HG03066 (cell line): ENCODE results near the gene NEK10.

Source experiments
- ATAC-seq: cut with Tn5 transposase; IDR thresholded peaks from one replicate; pipeline ENCODE4 v1.9.1; 2021; ENCODE audit warnings: low read depth; ENCODE audit not compliant: unreplicated experiment

Gene NEK10

DNA sequence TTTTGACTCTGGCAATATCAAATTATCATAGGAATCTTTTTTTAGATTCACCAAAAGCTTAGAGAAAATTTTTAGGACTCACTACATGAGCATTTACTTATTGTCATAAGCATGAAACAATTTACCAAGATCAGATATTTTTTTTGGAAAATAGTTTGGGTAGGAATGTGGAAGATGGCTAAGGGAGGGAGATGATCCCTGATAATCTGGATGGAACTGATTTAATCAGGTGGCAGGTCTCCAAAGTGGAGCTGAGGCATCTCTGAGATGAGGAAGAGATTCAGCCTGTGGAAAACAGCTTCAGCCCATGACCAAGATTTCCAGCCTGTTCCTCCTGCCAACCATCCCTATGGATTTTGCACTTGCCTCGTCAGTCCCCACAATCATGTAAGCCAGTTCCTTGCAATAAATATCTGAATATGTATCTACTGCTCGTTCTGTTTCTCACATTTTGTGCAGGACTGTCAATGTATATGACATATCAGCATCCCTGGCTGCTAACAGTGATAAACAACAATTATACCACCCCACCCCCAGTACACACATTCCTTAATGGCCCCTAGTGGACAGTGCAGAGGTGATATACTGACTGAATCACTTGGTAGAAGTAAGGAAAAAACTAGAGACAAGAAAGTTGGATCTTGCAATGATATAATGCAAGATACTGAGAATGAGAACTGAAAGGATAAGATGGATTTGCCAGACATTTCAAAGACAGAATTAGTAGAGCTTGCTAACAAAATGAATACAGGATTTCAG, 183.8 kb downstream of the NEK10 start:
- no peak for ATAC-seq

DNA sequence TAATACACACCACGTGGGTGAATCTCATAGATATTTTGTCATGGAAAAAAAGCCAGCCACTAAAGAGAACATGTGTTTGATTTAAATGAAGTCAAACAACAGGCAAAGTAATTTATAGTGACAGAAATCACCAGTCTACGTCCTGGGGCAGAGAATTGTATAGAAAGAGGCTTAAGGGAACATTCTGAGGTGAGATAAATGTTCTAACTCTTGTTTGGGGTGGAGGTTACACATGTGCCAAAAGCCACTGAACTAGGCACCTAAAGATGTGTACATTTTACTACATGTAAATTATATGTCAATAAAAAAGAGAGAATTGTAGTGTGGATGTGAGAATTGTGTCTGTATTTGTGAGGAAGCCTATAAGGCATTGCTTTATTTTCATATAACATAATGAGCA, 184.9 kb downstream of the NEK10 start:
- no peak for ATAC-seq

DNA sequence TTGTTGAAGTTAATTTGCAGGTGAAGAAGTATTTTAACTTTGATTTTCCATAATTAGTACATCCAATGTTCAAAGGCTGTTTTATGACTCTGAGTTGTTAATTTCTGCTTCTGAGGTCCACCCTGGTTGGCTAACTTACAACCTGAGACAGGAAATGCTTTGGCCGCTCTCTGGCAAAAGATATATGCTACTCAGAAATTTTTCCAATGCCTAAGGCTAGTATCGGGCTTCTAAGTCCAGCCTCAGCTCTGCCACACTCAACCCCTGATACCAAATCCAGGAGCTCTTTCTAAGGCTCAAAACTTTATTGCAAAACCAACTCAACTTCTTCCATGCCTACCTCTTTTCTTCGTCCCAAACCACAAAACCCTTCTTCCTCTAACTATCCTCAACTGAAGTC, 192.9 kb downstream of the NEK10 start:
- no peak for ATAC-seq

DNA sequence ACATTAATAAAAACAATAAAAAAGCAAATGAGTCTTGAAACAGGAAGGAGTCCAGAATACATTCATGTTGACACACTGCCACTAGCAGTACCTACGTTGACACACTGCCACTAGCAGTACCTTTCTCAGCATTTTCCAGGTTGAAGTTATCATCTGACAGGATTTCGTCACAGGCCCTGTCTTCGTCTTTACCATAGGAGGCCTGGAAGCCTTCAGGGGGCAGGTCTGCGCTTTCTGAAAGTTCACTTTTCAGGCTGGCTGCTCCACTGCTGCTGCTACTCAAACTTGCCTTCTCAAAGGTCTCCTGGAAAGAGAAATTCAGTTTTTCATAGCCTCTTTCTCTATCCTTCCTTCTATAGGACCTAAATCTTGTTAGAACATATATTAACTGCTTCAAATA, 194.7 kb downstream of the NEK10 start:
- no peak for ATAC-seq

DNA sequence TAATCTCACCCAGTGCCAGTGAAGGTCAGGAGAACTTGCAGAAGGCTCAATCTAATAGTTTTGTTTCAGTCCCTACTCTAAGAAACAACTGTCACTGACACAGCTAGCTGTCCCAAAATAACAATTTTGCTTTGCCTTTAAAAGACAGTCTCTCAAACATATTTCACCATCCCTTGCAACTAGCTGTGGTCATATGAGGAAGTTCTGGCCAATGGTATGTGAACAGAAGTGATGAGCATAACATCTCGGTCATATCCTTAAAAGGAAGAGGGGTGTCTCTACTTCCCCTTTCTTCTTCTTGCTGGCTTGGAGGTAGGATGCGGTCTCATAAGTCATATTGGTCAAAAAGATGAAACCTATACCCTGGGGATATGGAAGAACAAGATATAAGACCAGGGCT, 198.1 kb downstream of the NEK10 start:
- peak; percentile 64 for ATAC-seq

DNA sequence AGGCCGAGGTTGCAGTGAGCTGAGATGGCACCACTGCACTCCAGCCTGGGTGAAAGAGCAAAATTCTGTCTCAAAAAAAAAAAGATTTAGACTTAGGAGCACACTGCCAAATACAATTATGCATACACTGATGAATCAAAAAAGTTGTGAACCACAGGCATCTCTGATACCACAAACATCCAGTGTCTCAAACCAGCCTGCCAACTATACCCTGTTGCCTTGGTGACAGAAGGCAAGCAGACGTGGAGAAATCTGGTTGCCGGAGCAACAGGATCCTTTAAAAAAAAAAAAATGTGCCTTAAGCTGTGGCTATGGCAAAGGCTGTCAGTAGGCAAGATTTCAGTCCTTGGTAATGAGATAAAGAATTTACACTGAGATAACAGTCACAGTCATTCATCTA, 202.3 kb downstream of the NEK10 start:
- no peak for ATAC-seq

GRCh38 chr3:27165321-27165721, 203.9 kb downstream of the NEK10 start:
- no peak for ATAC-seq

DNA sequence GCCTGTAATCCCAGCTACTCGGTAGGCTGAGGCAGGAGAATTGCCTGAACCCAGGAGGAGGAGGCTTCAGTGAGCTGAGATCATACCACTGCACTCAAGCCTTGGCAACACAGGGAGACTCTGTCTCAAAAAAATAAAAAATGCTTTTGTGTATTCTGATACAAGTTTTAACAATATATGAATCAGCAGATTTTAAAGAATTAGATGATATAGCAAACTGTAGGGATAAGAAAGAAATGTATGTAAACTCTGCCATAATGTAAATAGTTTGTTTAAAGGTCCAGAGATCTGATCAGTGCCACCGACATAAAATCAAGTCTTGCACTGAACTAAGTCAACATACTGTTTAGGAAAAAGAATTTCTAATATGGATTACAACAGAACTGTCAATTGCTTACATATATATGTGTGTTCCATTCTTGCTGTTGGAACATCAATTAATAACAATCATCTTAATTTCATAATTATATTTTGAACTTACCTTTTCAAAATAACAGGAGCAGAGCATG, 208.3 kb downstream of the NEK10 start:
- no peak for ATAC-seq

DNA sequence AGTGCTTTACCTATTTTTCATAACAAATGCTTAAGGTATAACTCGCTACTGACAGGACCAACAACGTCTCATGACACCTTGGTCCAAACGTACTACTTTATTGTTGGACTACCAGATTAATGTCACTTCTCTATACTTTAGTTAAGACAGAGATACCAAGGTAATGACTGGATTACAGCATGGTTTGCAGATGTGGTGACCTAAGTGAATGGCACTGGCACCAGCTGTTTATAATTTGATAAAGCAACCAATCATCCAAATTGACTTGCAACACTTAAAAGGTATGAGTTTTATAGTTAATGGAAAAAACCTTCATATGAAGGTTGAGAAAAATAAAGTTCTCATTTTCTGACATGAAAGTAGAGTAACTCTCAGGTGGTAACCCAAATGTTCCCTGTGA, 209.0 kb downstream of the NEK10 start:
- ATAC-seq: no peak

GRCh38 chr3:27147215-27147614, 222.0 kb downstream of the NEK10 start:
- no peak for ATAC-seq

- no peak for ATAC-seq
Measured at GRCh38 chr3:27146786-27147185, 222.4 kb downstream of the NEK10 start.

GRCh38 chr3:27145719-27146118, 223.5 kb downstream of the NEK10 start:
- no peak for ATAC-seq

- no peak for ATAC-seq
Measured at GRCh38 chr3:27141668-27142067, 227.5 kb downstream of the NEK10 start.

GRCh38 chr3:27138562-27138961, 230.6 kb downstream of the NEK10 start:
- ATAC-seq: no peak

DNA sequence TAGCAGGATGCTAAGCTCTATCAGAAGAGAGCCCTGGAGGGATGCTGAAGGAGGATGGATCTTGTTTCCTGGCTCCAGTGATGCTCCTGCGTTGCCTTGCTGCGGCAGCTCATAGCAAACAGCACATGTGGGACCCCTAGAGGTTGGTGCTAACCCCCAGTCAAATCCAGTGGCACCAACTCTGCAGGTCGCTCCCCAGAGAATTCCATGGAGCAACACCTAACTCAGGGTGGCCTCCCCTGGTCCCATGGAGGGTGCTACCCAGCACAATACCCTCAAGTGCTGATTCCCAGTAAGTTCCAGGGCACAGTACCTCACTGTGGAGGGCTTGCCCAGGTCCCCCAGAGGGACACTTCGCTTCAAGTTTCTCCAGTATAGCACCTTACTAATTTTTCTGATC, 231.2 kb downstream of the NEK10 start:
- no peak for ATAC-seq

GRCh38 chr3:27134171-27134796, 234.9 kb downstream of the NEK10 start:
- peak; percentile 97 for ATAC-seq

DNA sequence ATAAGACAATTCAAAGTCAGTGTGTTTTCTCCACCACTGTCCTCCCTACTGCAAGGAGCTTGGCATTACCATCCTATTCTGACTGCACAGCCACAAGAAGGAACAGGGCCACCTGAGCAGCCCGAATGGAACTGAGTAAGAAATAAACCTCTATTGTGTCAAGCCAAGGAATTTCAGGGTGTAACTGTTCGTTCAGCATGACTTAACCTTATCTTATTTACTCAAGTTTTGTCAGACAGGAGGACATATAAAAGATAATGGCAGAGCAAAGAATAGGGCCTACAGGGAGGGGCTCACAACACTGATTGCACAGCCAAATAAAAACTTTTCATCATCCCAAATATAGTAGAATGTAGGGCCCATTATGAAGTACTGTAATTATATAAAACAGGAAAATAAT, 236.1 kb downstream of the NEK10 start:
- ATAC-seq: no peak

- no peak for ATAC-seq
Measured at GRCh38 chr3:27130796-27131195, 238.4 kb downstream of the NEK10 start.

- no peak for ATAC-seq
Measured at GRCh38 chr3:27127879-27128278, 241.3 kb downstream of the NEK10 start.

GRCh38 chr3:27127195-27127594, 242.0 kb downstream of the NEK10 start:
- ATAC-seq: no peak

- no peak for ATAC-seq
Measured at GRCh38 chr3:27125821-27126501, 243.2 kb downstream of the NEK10 start.

GRCh38 chr3:27119639-27120038, 249.5 kb downstream of the NEK10 start:
- ATAC-seq: no peak
